ENCODE measurements around the gene MYH15. TPM values are rescaled to one million over a fixed set of nuclear protein-coding genes. Genes with fewer than 3 reads are reported as not detected.
A peak's percentile ranks its signal among the peaks of the same experiment; 100 is the strongest.

Gene MYH15
- 0.26 and 0.77 TPM in 2 replicates for total RNA-seq (ENCODE audit: low replicate concordance)
- long read RNA-seq, partial matches to known transcripts = 0 of 2 reads
- long read RNA-seq, other reads (novel, unspliced or antisense) = 2 of 2 reads

GRCh38 chr3:108510496-108510895, at the start of gene MYH15:
TSS of gene MYH15 (minus strand) at chr3:108510596. CDS start at chr3:108510530, 66 bp downstream.
- Mint-ChIP-seq H3K27ac (no peak within 1 kb of the TSS), H3K4me1 (ENCODE audit: unreplicated experiment) (no peaks in the 10 kb centered on the region), H3K36me3 (no peaks in the 10 kb centered on the region), H3K9me3 (peaks cover 6% of the 10 kb centered on the region), H3K4me3 (no peak within 1 kb of the TSS), H3K27me3 (peaks cover 3% of the 10 kb centered on the region)
- no peak for TF ChIP-seq CTCF (conservative IDR thresholded peaks at IDR 0.05)
- no peak for DNase-seq (ENCODE audit: extremely low spot score, unreplicated experiment)

GRCh38 chr3:108555966-108556581, 45.7 kb upstream of the MYH15 start:
- Mint-ChIP-seq H3K4me3 (no peak overlapping the region), H3K4me1 (ENCODE audit: unreplicated experiment) (peaks cover 4% of the 10 kb centered on the region), H3K36me3 (peaks cover 15% of the 10 kb centered on the region), H3K9me3 (no peaks in the 10 kb centered on the region), H3K27me3 (no peaks in the 10 kb centered on the region), H3K27ac (no peak overlapping the region)
- no peak for DNase-seq (ENCODE audit: extremely low spot score, unreplicated experiment)
- no peak for TF ChIP-seq CTCF (conservative IDR thresholded peaks at IDR 0.05)

- Mint-ChIP-seq H3K4me1 (ENCODE audit: unreplicated experiment) (peaks cover 4% of the 10 kb centered on the region), H3K27me3 (no peaks in the 10 kb centered on the region), H3K27ac (peak overlapping the region; percentile 62), H3K4me3 (no peak overlapping the region), H3K9me3 (no peaks in the 10 kb centered on the region), H3K36me3 (peaks cover 13% of the 10 kb centered on the region)
- DNase-seq (ENCODE audit: extremely low spot score, unreplicated experiment) = no peak
- no peak for TF ChIP-seq CTCF (conservative IDR thresholded peaks at IDR 0.05)
Measured at GRCh38 chr3:108554913-108555571, 44.6 kb upstream of the MYH15 start.

- TF ChIP-seq CTCF (conservative IDR thresholded peaks at IDR 0.05) = no peak
- Mint-ChIP-seq H3K27ac (no peak overlapping the region), H3K9me3 (no peaks in the 10 kb centered on the region), H3K4me3 (no peak overlapping the region), H3K4me1 (ENCODE audit: unreplicated experiment) (peaks cover 4% of the 10 kb centered on the region), H3K27me3 (no peaks in the 10 kb centered on the region), H3K36me3 (peaks cover 13% of the 10 kb centered on the region)
- no peak for DNase-seq (ENCODE audit: extremely low spot score, unreplicated experiment)
Measured at GRCh38 chr3:108554229-108554628, 43.8 kb upstream of the MYH15 start.

GRCh38 chr3:108552267-108553159, 42.1 kb upstream of the MYH15 start:
- DNase-seq (ENCODE audit: extremely low spot score, unreplicated experiment) = no peak

More at GRCh38 chr3:108552267-108553159, 42.1 kb upstream of the MYH15 start:
- Mint-ChIP-seq H3K36me3 (peaks cover 5% of the 10 kb centered on the region), H3K27me3 (no peaks in the 10 kb centered on the region), H3K27ac (no peak overlapping the region), H3K4me3 (no peak overlapping the region), H3K9me3 (no peaks in the 10 kb centered on the region), H3K4me1 (ENCODE audit: unreplicated experiment) (peaks cover 4% of the 10 kb centered on the region)
- TF ChIP-seq CTCF (conservative IDR thresholded peaks at IDR 0.05) = peak; percentile 75

All from type B pancreatic cell (in vitro differentiated cells).